ENCODE results near the gene PTPRN2. TPM values are rescaled to one million over a fixed set of nuclear protein-coding genes. Genes with fewer than 3 reads are reported as not detected.

The PTPRN2 gene
- total and polyA plus RNA-seq, 2 of the 8 experiments (the other 6 are each of a cell fraction or from before 2014, with no cell fraction given) = 2.6 to 4.5 TPM

DNA sequence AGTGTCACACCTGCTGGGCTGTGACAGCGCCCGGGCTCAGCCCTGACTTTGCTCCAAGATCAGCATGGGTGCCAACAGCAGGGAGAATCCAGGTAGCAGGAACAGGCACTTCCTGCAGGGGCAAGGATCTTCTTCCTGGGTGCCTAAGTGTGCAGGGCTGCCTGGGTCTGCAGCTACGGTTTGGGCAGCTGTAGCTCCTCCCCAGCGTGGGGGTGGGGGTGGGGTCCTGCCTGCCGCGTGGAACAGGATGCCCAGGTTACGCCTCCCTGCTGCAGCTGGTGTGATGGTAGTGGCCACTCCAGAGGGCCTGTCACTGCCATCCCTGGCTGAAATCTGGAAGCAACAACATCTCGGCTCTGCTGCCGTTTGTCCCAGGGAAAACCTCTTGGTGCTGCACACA, 981.5 kb downstream of the PTPRN2 start (continued):
- TF ChIP-seq, protein P1, sequence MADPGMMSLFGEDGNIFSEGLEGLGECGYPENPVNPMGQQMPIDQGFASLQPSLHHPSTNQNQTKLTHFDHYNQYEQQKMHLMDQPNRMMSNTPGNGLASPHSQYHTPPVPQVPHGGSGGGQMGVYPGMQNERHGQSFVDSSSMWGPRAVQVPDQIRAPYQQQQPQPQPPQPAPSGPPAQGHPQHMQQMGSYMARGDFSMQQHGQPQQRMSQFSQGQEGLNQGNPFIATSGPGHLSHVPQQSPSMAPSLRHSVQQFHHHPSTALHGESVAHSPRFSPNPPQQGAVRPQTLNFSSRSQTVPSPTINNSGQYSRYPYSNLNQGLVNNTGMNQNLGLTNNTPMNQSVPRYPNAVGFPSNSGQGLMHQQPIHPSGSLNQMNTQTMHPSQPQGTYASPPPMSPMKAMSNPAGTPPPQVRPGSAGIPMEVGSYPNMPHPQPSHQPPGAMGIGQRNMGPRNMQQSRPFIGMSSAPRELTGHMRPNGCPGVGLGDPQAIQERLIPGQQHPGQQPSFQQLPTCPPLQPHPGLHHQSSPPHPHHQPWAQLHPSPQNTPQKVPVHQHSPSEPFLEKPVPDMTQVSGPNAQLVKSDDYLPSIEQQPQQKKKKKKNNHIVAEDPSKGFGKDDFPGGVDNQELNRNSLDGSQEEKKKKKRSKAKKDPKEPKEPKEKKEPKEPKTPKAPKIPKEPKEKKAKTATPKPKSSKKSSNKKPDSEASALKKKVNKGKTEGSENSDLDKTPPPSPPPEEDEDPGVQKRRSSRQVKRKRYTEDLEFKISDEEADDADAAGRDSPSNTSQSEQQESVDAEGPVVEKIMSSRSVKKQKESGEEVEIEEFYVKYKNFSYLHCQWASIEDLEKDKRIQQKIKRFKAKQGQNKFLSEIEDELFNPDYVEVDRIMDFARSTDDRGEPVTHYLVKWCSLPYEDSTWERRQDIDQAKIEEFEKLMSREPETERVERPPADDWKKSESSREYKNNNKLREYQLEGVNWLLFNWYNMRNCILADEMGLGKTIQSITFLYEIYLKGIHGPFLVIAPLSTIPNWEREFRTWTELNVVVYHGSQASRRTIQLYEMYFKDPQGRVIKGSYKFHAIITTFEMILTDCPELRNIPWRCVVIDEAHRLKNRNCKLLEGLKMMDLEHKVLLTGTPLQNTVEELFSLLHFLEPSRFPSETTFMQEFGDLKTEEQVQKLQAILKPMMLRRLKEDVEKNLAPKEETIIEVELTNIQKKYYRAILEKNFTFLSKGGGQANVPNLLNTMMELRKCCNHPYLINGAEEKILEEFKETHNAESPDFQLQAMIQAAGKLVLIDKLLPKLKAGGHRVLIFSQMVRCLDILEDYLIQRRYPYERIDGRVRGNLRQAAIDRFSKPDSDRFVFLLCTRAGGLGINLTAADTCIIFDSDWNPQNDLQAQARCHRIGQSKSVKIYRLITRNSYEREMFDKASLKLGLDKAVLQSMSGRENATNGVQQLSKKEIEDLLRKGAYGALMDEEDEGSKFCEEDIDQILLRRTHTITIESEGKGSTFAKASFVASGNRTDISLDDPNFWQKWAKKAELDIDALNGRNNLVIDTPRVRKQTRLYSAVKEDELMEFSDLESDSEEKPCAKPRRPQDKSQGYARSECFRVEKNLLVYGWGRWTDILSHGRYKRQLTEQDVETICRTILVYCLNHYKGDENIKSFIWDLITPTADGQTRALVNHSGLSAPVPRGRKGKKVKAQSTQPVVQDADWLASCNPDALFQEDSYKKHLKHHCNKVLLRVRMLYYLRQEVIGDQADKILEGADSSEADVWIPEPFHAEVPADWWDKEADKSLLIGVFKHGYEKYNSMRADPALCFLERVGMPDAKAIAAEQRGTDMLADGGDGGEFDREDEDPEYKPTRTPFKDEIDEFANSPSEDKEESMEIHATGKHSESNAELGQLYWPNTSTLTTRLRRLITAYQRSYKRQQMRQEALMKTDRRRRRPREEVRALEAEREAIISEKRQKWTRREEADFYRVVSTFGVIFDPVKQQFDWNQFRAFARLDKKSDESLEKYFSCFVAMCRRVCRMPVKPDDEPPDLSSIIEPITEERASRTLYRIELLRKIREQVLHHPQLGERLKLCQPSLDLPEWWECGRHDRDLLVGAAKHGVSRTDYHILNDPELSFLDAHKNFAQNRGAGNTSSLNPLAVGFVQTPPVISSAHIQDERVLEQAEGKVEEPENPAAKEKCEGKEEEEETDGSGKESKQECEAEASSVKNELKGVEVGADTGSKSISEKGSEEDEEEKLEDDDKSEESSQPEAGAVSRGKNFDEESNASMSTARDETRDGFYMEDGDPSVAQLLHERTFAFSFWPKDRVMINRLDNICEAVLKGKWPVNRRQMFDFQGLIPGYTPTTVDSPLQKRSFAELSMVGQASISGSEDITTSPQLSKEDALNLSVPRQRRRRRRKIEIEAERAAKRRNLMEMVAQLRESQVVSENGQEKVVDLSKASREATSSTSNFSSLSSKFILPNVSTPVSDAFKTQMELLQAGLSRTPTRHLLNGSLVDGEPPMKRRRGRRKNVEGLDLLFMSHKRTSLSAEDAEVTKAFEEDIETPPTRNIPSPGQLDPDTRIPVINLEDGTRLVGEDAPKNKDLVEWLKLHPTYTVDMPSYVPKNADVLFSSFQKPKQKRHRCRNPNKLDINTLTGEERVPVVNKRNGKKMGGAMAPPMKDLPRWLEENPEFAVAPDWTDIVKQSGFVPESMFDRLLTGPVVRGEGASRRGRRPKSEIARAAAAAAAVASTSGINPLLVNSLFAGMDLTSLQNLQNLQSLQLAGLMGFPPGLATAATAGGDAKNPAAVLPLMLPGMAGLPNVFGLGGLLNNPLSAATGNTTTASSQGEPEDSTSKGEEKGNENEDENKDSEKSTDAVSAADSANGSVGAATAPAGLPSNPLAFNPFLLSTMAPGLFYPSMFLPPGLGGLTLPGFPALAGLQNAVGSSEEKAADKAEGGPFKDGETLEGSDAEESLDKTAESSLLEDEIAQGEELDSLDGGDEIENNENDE (IDR thresholded peaks at IDR 0.05; ENCODE audit: insufficient replicate concordance, low read length) = no peak
- TF ChIP-seq KDM5A (IDR thresholded peaks at IDR 0.05; ENCODE audit: low read length) = no peak
- TF ChIP-seq, protein P2, sequence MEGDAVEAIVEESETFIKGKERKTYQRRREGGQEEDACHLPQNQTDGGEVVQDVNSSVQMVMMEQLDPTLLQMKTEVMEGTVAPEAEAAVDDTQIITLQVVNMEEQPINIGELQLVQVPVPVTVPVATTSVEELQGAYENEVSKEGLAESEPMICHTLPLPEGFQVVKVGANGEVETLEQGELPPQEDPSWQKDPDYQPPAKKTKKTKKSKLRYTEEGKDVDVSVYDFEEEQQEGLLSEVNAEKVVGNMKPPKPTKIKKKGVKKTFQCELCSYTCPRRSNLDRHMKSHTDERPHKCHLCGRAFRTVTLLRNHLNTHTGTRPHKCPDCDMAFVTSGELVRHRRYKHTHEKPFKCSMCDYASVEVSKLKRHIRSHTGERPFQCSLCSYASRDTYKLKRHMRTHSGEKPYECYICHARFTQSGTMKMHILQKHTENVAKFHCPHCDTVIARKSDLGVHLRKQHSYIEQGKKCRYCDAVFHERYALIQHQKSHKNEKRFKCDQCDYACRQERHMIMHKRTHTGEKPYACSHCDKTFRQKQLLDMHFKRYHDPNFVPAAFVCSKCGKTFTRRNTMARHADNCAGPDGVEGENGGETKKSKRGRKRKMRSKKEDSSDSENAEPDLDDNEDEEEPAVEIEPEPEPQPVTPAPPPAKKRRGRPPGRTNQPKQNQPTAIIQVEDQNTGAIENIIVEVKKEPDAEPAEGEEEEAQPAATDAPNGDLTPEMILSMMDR (IDR thresholded peaks at IDR 0.05; ENCODE audit: control extremely low read depth in 1 of 3, insufficient read depth in 1 of 3, low read depth in 1 of 3, low read length in 3 of 3) = no peak
- no peak for TF ChIP-seq TEAD4 (IDR thresholded peaks at IDR 0.05; ENCODE audit: low read depth, low read length)
- TF ChIP-seq, protein P3, sequence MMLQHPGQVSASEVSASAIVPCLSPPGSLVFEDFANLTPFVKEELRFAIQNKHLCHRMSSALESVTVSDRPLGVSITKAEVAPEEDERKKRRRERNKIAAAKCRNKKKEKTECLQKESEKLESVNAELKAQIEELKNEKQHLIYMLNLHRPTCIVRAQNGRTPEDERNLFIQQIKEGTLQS (IDR thresholded peaks at IDR 0.05; ENCODE audit: insufficient read depth, low read depth, low read length) = no peak
- TF ChIP-seq SIRT6 (IDR thresholded peaks at IDR 0.05; ENCODE audit: low read length) = no peak
- no peak for TF ChIP-seq FOSL1 (IDR thresholded peaks at IDR 0.05; ENCODE audit: insufficient read depth, low read depth, low read length)
- no peak for TF ChIP-seq YY1 (IDR thresholded peaks at IDR 0.05; ENCODE audit: low read depth, low read length)
- no peak for TF ChIP-seq EP300 (IDR thresholded peaks at IDR 0.05; ENCODE audit: borderline replicate concordance in 1 of 2, low read depth in 2 of 2, low read length in 2 of 2)

Measured in H1 (cell line).